K562 (cell line): ENCODE results near the gene CARS2. TPM values are rescaled to one million over a fixed set of nuclear protein-coding genes. Genes with fewer than 3 reads are reported as not detected.

Experiments used
- CAMTA2 ChIP-seq: fragments of 250-450 bp; sonication (Bioruptor Pico); conservative IDR thresholded peaks from 2 replicates; pipeline ENCODE4 v1.5.1; 2022
- FOXA3 ChIP-seq, 2 experiments: fragments of 450-650 bp in 1 of 2; sonication (generic) in 1 of 2; formaldehyde crosslinking; IDR thresholded peaks in 1 of 2; conservative IDR thresholded peaks in 1 of 2; 2 replicates each; pipeline versions ENCODE4 v1.4.0 to v1.8.0; 2020 to 2022; ENCODE audit warnings: mild to moderate bottlenecking in 2 of 2, missing genetic modification reagents in 1 of 2
- FUS ChIP-seq: fragments of 200-400 bp; formaldehyde crosslinking; optimal IDR thresholded peaks from 2 replicates; pipeline ENCODE3; 2017; ENCODE audit warnings: low read depth, low read length
- KDM5B ChIP-seq: fragments of 200-600 bp; sonication (generic); IDR thresholded peaks from 2 replicates; pipeline ENCODE4 v1.6.1; 2012; ENCODE audit warnings: low read depth, mild to moderate bottlenecking, moderate library complexity, low read length, control low read depth, inconsistent platforms; ENCODE audit not compliant: insufficient replicate concordance
- MECOM ChIP-seq: fragments of 250-450 bp; sonication (Bioruptor Pico); IDR thresholded peaks from 2 replicates; pipeline ENCODE4 v1.8.0; 2022; ENCODE audit warnings: inconsistent platforms
- MEF2D ChIP-seq: conservative IDR thresholded peaks from 2 replicates; pipeline ENCODE4 v1.6.1; 2016; ENCODE audit warnings: low read depth, missing genetic modification characterization, missing compliant biosample characterization
- NELFE ChIP-seq: IDR thresholded peaks from 2 replicates; pipeline ENCODE4 v1.6.1; 2011; ENCODE audit warnings: mild to moderate bottlenecking; ENCODE audit not compliant: insufficient read depth, insufficient read length
- NKRF ChIP-seq: fragments of 450-650 bp; IDR thresholded peaks from 2 replicates; pipeline ENCODE4 v1.6.1; 2016; ENCODE audit warnings: borderline replicate concordance
- POLR2G ChIP-seq: fragments of 200-400 bp; formaldehyde crosslinking; IDR thresholded peaks from 2 replicates; pipeline ENCODE4 v1.6.1; 2017; ENCODE audit warnings: low read depth, mild to moderate bottlenecking, antibody characterized with exemption, low read length, moderate library complexity
- PREB ChIP-seq: sonication (generic); formaldehyde crosslinking; IDR thresholded peaks from 2 replicates; pipeline ENCODE4 v1.8.1; 2023; ENCODE audit warnings: mild to moderate bottlenecking, missing genetic modification reagents
- RBM15 ChIP-seq: fragments of 200-400 bp; formaldehyde crosslinking; IDR thresholded peaks from 2 replicates; pipeline ENCODE4 v1.6.1; 2018; ENCODE audit warnings: mild to moderate bottlenecking, low read length, moderate library complexity; ENCODE audit not compliant: insufficient read depth
- SP1 ChIP-seq: sonication (generic); formaldehyde crosslinking; IDR thresholded peaks from 2 replicates; pipeline ENCODE4 v1.8.1; 2022; ENCODE audit warnings: mild to moderate bottlenecking, missing genetic modification reagents
- SREBF2 ChIP-seq: sonication (generic); formaldehyde crosslinking; IDR thresholded peaks from 2 replicates; pipeline ENCODE4 v1.4.0; 2020; ENCODE audit warnings: mild to moderate bottlenecking, missing genetic modification reagents
- ZNF347 ChIP-seq: fragments of 450-650 bp; formaldehyde crosslinking; IDR thresholded peaks from 2 replicates; pipeline ENCODE4 v1.4.0; 2020; ENCODE audit warnings: low read depth, mild to moderate bottlenecking, moderate library complexity
- ZNF695 ChIP-seq: fragments of 450-650 bp; formaldehyde crosslinking; IDR thresholded peaks from 2 replicates; pipeline ENCODE4 v1.4.0; 2020; ENCODE audit warnings: mild to moderate bottlenecking, moderate library complexity
- ZNF77 ChIP-seq: fragments of 250-450 bp; sonication (Bioruptor Pico); IDR thresholded peaks from 2 replicates; pipeline ENCODE4 v1.5.0; 2020
- polyA plus RNA-seq, 8 experiments: library from polyadenylated mRNA; depleted of rRNA in 4 of 8; stranded (reverse) in 5 of 8; unstranded in 3 of 8; fragments of >200 nt; fragmentation: Nextera tagmentation in 2 of 8; fragmentation: Illumina TruSeq in 1 of 8; extraction: Ambion mirVana in 2 of 8; extraction: Trizol in 1 of 8; gene quantifications; 2 replicates each; pipeline versions ENCODE4 v1.2.1 to v1.2.3, GENCODE V29; 2011 to 2014; ENCODE audit warnings: inconsistent platforms in 1 of 8, missing spikeins in 1 of 8
- total RNA-seq, 7 experiments: library from RNA; depleted of rRNA in 6 of 7; stranded (reverse); fragments of >200 nt in 6 of 7; fragmentation: Illumina TruSeq in 2 of 7; extraction: Trizol in 2 of 7; gene quantifications; 2 replicates each; pipeline versions ENCODE4 v1.2.1 to v1.2.3, GENCODE V29; 2011 to 2021; ENCODE audit warnings: low replicate concordance in 1 of 7
- TF ChIP-seq, protein P1 (sequence below): fragments of 450-650 bp; IDR thresholded peaks from 2 replicates; pipeline ENCODE4 v1.6.1; 2016; ENCODE audit warnings: low read depth

Gene CARS2
- total and polyA plus RNA-seq, 9 of the 15 experiments (the other 6 are each of a cell fraction or from before 2014, with no cell fraction given), result 1.7 to 37.4 (median 30.5) TPM

DNA sequence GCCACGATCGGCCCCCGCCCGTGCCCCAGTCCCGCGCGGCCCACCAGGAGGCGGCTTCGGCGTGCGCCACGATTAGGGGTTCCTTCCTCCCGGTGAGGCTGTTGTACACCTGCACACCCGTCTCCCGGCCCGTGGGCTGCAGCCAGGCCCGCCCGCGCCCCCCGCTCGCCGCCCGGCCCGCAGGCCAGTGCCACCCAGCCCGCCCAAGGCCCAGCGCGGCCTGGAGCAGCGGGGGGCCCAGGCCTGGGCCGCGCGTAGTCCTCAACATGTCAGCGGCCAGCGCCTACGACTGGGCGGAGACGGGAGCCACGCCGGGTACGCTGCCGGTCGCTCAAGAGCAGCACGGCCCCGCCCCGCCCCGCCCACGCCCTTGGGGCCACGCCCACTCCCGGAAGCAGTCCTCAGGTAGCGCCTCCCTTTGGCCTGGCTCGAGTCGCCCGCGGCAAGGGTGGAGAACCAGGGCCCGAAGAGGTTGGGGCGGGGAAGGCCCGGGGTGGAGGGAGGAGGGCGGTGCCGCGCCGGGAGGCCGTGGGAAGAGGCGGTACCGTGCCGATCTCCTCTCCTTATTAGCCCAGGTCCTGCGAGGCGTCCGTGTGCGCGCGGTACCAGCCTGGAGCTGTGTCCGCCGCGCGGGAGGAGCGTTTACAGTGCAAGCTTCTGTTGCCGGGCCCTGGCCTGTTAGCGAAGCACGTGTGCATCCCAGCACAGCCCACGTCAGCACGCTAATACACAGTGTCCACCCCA lies at the start of gene CARS2 (continued):
- TF ChIP-seq ZNF695 (CRISPR knock-in tag), result no peak
- no peak for TF ChIP-seq ZNF77 (CRISPR knock-in tag)
- TF ChIP-seq FOXA3 (CRISPR knock-in tag; conservative IDR thresholded peaks at IDR 0.05 in 1 of 2, IDR thresholded peaks at IDR 0.05 in 1 of 2), result no peak
- TF ChIP-seq MECOM (CRISPR knock-in tag), result no peak
- TF ChIP-seq, protein P1, sequence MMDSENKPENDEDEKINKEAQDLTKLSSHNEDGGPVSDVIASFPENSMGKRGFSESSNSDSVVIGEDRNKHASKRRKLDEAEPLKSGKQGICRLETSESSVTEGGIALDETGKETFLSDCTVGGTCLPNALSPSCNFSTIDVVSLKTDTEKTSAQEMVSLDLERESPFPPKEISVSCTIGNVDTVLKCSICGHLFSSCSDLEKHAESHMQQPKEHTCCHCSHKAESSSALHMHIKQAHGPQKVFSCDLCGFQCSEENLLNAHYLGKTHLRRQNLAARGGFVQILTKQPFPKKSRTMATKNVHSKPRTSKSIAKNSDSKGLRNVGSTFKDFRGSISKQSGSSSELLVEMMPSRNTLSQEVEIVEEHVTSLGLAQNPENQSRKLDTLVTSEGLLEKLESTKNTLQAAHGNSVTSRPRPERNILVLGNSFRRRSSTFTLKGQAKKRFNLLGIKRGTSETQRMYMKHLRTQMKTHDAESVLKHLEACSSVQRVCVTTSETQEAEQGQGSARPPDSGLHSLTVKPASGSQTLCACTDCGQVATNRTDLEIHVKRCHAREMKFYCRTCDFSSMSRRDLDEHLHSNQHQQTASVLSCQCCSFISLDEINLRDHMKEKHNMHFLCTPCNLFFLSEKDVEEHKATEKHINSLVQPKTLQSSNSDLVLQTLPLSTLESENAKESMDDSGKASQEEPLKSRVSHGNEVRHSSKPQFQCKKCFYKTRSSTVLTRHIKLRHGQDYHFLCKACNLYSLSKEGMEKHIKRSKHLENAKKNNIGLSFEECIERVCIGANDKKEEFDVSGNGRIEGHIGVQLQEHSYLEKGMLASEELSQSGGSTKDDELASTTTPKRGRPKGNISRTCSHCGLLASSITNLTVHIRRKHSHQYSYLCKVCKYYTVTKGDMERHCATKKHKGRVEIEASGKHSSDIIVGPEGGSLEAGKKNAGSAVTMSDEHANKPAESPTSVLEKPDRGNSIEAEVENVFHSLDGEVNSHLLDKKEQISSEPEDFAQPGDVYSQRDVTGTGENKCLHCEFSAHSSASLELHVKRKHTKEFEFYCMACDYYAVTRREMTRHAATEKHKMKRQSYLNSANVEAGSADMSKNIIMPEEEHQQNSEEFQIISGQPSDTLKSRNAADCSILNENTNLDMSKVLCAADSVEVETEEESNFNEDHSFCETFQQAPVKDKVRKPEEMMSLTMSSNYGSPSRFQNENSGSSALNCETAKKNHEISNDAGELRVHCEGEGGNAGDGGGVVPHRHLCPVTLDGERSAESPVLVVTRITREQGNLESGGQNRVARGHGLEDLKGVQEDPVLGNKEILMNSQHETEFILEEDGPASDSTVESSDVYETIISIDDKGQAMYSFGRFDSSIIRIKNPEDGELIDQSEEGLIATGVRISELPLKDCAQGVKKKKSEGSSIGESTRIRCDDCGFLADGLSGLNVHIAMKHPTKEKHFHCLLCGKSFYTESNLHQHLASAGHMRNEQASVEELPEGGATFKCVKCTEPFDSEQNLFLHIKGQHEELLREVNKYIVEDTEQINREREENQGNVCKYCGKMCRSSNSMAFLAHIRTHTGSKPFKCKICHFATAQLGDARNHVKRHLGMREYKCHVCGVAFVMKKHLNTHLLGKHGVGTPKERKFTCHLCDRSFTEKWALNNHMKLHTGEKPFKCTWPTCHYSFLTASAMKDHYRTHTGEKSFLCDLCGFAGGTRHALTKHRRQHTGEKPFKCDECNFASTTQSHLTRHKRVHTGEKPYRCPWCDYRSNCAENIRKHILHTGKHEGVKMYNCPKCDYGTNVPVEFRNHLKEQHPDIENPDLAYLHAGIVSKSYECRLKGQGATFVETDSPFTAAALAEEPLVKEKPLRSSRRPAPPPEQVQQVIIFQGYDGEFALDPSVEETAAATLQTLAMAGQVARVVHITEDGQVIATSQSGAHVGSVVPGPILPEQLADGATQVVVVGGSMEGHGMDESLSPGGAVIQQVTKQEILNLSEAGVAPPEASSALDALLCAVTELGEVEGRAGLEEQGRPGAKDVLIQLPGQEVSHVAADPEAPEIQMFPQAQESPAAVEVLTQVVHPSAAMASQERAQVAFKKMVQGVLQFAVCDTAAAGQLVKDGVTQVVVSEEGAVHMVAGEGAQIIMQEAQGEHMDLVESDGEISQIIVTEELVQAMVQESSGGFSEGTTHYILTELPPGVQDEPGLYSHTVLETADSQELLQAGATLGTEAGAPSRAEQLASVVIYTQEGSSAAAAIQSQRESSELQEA, result no peak
- no peak for TF ChIP-seq NKRF
- no peak for TF ChIP-seq RBM15
- peak; percentile 90 for TF ChIP-seq POLR2G
- TF ChIP-seq CAMTA2 (CRISPR knock-in tag), result no peak
- TF ChIP-seq SP1 (CRISPR knock-in tag), result peak; percentile 88
- no peak for TF ChIP-seq SREBF2 (CRISPR knock-in tag)
- no peak for TF ChIP-seq FUS
- TF ChIP-seq PREB, result no peak
- peak; percentile 69 for TF ChIP-seq KDM5B
- no peak for TF ChIP-seq ZNF347
- no peak for TF ChIP-seq NELFE
- TF ChIP-seq MEF2D, result no peak
